GM12878 (cell line): ENCODE measurements around the gene ZMYND10. TPM values are rescaled to one million over a fixed set of nuclear protein-coding genes. Genes with fewer than 3 reads are reported as not detected.
A peak's percentile ranks its signal among the peaks of the same experiment; 100 is the strongest.

Experiments
- ATAC-seq: fragments of 200-7000 bp; cut with Tn5 transposase; 3 replicates; pipeline ENCODE4 v1.9.1; 2020; ENCODE audit warnings: mild to moderate bottlenecking, moderate library complexity
- BruUV-seq: library from RNA; stranded (reverse); fragments of 400-500 nt; replicated peaks from 2 replicates; lab custom pipeline; 2021; lab: Mats Ljungman, UMichigan
- CTCF ChIA-PET: fragments of 300-600 bp; sonication (Branson Sonifier 250); formaldehyde crosslinking; extraction: SDS; loops from one replicate; lab custom pipeline; 2021; ENCODE audit warnings: inconsistent platforms; lab: Yijun Ruan, JAX
- POLR2A ChIA-PET: fragments of 350-600 bp; formaldehyde crosslinking; extraction: SDS; loops from one replicate; lab custom pipeline; 2021; ENCODE audit warnings: inconsistent platforms; lab: Charles Lee
- RAD21 ChIA-PET: fragments of 300-600 bp; sonication (Branson Sonifier 250); formaldehyde crosslinking; loops from one replicate; lab custom pipeline; 2023; ENCODE audit warnings: antibody characterized with exemption; ENCODE audit not compliant: unreplicated experiment; lab: Charles Lee
- SMC1A ChIA-PET: fragments of 300-600 bp; sonication (Branson Sonifier 250); formaldehyde crosslinking; loops from one replicate; lab custom pipeline; 2023; ENCODE audit not compliant: unreplicated experiment, uncharacterized antibody; lab: Charles Lee
- DNase-seq: peaks from one replicate; pipeline ENCODE4 v3.0.0-alpha.2; 2011; ENCODE audit warnings: low read depth, low spot score
- FAIRE-seq: peaks from 3 replicates; lab custom pipeline; 2011; peaks lifted over from hg19 to GRCh38; lab: Jason Lieb, UNC
- H2AFZ ChIP-seq: 2 replicates; pipeline ENCODE4 v1.6.0; 2011; ENCODE audit warnings: low read depth, low read length, control low read depth; ENCODE audit not compliant: control insufficient read depth
- H3K27ac ChIP-seq: 2 replicates; pipeline ENCODE4 v1.5.1; 2011; ENCODE audit warnings: control low read depth; ENCODE audit not compliant: control insufficient read depth, insufficient read depth
- H3K27me3 ChIP-seq, 2 experiments: replicated peaks in 1 of 2; 2 replicates each; pipeline versions ENCODE4 v1.6.0 to v1.6.1; 2011; ENCODE audit warnings: low read length in 1 of 2; ENCODE audit not compliant: control insufficient read depth in 2 of 2, insufficient read depth in 2 of 2
- H3K36me3 ChIP-seq, 2 experiments: 2 replicates each; pipeline ENCODE4 v1.5.1; 2011; ENCODE audit warnings: low read length in 1 of 2; ENCODE audit not compliant: control insufficient read depth in 2 of 2, insufficient read depth in 2 of 2
- H3K4me1 ChIP-seq: 2 replicates; pipeline ENCODE4 v1.6.1; 2011; ENCODE audit warnings: mild to moderate bottlenecking, low read length, moderate library complexity, mixed read lengths; ENCODE audit not compliant: control insufficient read depth, insufficient read depth
- H3K4me2 ChIP-seq: 2 replicates; pipeline ENCODE4 v1.6.0; 2011; ENCODE audit warnings: control low read depth; ENCODE audit not compliant: control insufficient read depth, insufficient read depth
- H3K4me3 ChIP-seq: fragments of 200-600 bp; sonication (generic); 2 replicates; pipeline ENCODE4 v1.5.1; 2016
- H3K79me2 ChIP-seq: 2 replicates; pipeline ENCODE4 v1.6.0; 2011; ENCODE audit warnings: low read length; ENCODE audit not compliant: control insufficient read depth, insufficient read depth
- H3K9ac ChIP-seq: 2 replicates; pipeline ENCODE4 v1.8.0; 2011; ENCODE audit warnings: low read length, control low read depth, mixed read lengths; ENCODE audit not compliant: control insufficient read depth, insufficient read depth
- H3K9me3 ChIP-seq: replicated peaks from 3 replicates; pipeline ENCODE4 v1.5.1; 2011; ENCODE audit warnings: mild to moderate bottlenecking, low read length; ENCODE audit not compliant: control insufficient read depth, insufficient read depth
- H4K20me1 ChIP-seq: 2 replicates; pipeline ENCODE4 v1.6.0; 2011; ENCODE audit not compliant: control insufficient read depth, insufficient read depth
- CEBPZ ChIP-seq: fragments of 150-350 bp; IDR thresholded peaks from 2 replicates; pipeline ENCODE4 v1.6.1; 2016; ENCODE audit warnings: low read depth, low read length
- CHD2 ChIP-seq: IDR thresholded peaks from 2 replicates; pipeline ENCODE4 v1.6.1; 2011; ENCODE audit warnings: low read depth, low read length, improper control_type of control experiment, borderline replicate concordance
- CREB1 ChIP-seq: IDR thresholded peaks from 2 replicates; pipeline ENCODE4 v1.6.1; 2012; ENCODE audit warnings: low read depth, mild to moderate bottlenecking, inconsistent platforms
- EP300 ChIP-seq, 2 experiments: fragments of 150-350 bp in 1 of 2; IDR thresholded peaks; 2 replicates each; pipeline ENCODE4 v1.6.1; 2011 to 2012; ENCODE audit warnings: low read depth in 2 of 2, low read length in 2 of 2, borderline replicate concordance in 1 of 2, improper control_type of control experiment in 1 of 2, inconsistent platforms in 1 of 2; ENCODE audit not compliant: control insufficient read depth in 1 of 2
- FOXM1 ChIP-seq: IDR thresholded peaks from 2 replicates; pipeline ENCODE4 v1.6.1; 2012; ENCODE audit warnings: low read depth, mild to moderate bottlenecking, inconsistent platforms, low read length, moderate library complexity
- MXI1 ChIP-seq: fragments of 150-350 bp; IDR thresholded peaks from 2 replicates; pipeline ENCODE4 v1.6.1; 2011; ENCODE audit warnings: low read depth, mild to moderate bottlenecking, inconsistent platforms, low read length, improper control_type of control experiment
- MYC ChIP-seq: IDR thresholded peaks from 2 replicates; pipeline ENCODE4 v1.6.1; 2011; ENCODE audit warnings: mild to moderate bottlenecking, low read length, moderate library complexity, inconsistent platforms; ENCODE audit not compliant: insufficient read depth, insufficient replicate concordance, insufficient read length, severe bottlenecking
- NR2C2 ChIP-seq: IDR thresholded peaks from 2 replicates; pipeline ENCODE4 v1.6.1; 2011; ENCODE audit warnings: borderline replicate concordance, low read depth; ENCODE audit not compliant: control insufficient read depth, insufficient read length
- PML ChIP-seq: IDR thresholded peaks from 2 replicates; pipeline ENCODE4 v1.6.1; 2012; ENCODE audit warnings: low read length, inconsistent platforms
- POLR2AphosphoS5 ChIP-seq: IDR thresholded peaks from 2 replicates; pipeline ENCODE4 v1.6.1; 2011; ENCODE audit warnings: mild to moderate bottlenecking, low read length, inconsistent platforms
- RELA ChIP-seq: fragments of 450-650 bp; IDR thresholded peaks from 2 replicates; pipeline ENCODE4 v1.8.0; 2014; ENCODE audit warnings: borderline replicate concordance; ENCODE audit not compliant: partially characterized antibody
- RFX5 ChIP-seq: IDR thresholded peaks from 2 replicates; pipeline ENCODE4 v1.6.1; 2011; ENCODE audit warnings: low read depth, low read length, improper control_type of control experiment
- SRF ChIP-seq, 2 experiments: IDR thresholded peaks; 2 replicates each; pipeline ENCODE4 v1.6.1; 2011; ENCODE audit warnings: low read depth in 2 of 2, low read length in 2 of 2, mild to moderate bottlenecking in 1 of 2, moderate library complexity in 1 of 2
- TCF3 ChIP-seq: IDR thresholded peaks from 2 replicates; pipeline ENCODE4 v1.6.1; 2012; ENCODE audit warnings: low read depth, mild to moderate bottlenecking, low read length, borderline replicate concordance; ENCODE audit not compliant: insufficient read depth
- YY1 ChIP-seq: IDR thresholded peaks from 2 replicates; pipeline ENCODE4 v1.6.1; 2011; ENCODE audit warnings: low read depth, mild to moderate bottlenecking, low read length
- WGBS: methylation state at CpG from one replicate; pipeline ENCODE4 v1.1.6; 2016; ENCODE audit warnings: low lambda C conversion rate; ENCODE audit not compliant: insufficient replicate concordance, insufficient coverage; ENCODE audit errors: missing lambda C conversion rate; 5-methylcytosine and 5-hydroxymethylcytosine counted together
- in situ Hi-C: fragments of 300-500 bp; cut with MboI; formaldehyde crosslinking; loops from 9 replicates; pipeline ENCODE4 v1.14.3; 2018; ENCODE audit warnings: mixed read lengths
- intact Hi-C: fragments of 100-400 bp; cut with micrococcal nuclease; formaldehyde crosslinking; loops from one replicate; pipeline ENCODE4 v1.14.2; 2022; ENCODE audit not compliant: unreplicated experiment
- polyA plus RNA-seq, 11 experiments: library from polyadenylated mRNA; depleted of rRNA in 4 of 11; unstranded in 6 of 11; stranded (reverse) in 5 of 11; fragments of >200 nt; fragmentation: Nextera tagmentation in 4 of 11; fragmentation: Illumina TruSeq in 1 of 11; extraction: Ambion mirVana in 4 of 11; extraction: Trizol in 1 of 11; gene quantifications; 1 replicate in 1 of 11; 2 replicates in 10 of 11; pipeline versions ENCODE4 v1.2.1 to v1.2.3, GENCODE V29; 2011 to 2016; ENCODE audit warnings: inconsistent platforms in 2 of 11, missing spikeins in 2 of 11, low read depth in 1 of 11
- total RNA-seq, 4 experiments: library from RNA; depleted of rRNA in 3 of 4; stranded (reverse); fragments of >200 nt in 3 of 4; fragmentation: Illumina TruSeq in 1 of 4; extraction: Trizol in 1 of 4; gene quantifications; 2 replicates each; pipeline versions ENCODE4 v1.2.1 to v1.2.3, GENCODE V29; 2013 to 2021

The ZMYND10 gene
- total and polyA plus RNA-seq, 10 of the 15 experiments (the other 5 are each of a cell fraction or from before 2014, with no cell fraction given) = 0.11 to 1.0 (median 0.37) TPM

GRCh38 chr3:50293079-50293801 lies 52.3 kb downstream of the ZMYND10 start (continued):
- TF ChIP-seq PML = no peak
- TF ChIP-seq MXI1 = no peak

DNA sequence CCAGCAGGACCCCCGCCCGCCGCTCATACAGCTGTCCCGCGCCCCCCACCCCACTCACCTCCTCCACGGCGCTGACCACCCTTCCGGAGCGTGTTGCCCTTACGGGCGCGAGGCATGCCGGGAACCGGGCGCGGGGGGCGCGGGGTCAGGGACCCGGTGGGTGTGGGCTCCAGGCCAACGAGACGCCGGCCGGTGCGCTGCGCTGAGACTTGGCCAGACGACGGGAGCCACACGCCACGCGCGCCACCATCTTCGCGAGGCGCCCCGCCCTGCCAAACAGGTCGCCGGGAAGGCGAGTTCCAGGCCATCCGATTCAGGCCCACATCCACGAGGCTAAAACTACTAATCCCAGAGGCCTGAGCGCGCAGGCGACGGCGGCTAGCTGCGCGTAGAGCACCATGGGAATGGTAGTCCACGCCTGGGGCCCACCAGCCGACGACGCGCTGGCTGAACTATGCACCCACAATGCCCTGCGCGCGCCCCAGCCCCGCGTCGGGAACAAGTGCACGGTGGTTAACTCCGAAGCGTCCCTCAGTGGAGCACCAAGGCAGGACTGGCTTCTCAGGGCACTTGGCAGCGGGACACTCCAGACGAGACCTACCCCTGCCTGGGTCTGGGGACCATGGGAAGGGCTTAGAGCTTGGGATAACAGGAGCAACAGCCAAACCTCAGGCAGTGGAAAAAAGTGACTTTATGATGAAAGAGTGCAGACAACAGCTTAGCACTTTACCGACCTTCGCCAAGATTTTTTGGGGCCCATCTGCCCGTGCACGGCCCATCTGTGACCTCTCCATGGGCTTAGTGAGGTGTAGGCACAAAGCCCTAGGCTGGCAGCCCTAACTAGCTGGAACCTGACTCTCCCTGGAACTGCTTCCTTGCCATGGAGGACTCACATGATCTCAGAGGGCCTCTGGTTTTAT lies 53.1 kb downstream of the ZMYND10 start, which contains the start of gene IFRD2:
TSS of gene IFRD2 (minus strand) at position 271 of the 920 bp plus-strand sequence. CDS start at position 116, 155 bp downstream.
- Histone ChIP-seq H3K9ac (peak within 1 kb of the TSS; percentile 83), H3K4me1 (peaks cover 3% of the 10 kb centered on the region; the same call in 1 of the 2 replicates), H3K79me2 (peaks cover 21% of the 10 kb centered on the region), H3K36me3 (peaks cover 0 to 26% of the 10 kb centered on the region in 2 experiments; a peak in 3 of 4 replicates), H3K4me2 (peak within 1 kb of the TSS; percentile 89), H3K27me3 (no peaks in the 10 kb centered on the region), H2AFZ (peak within 1 kb of the TSS; percentile 78), H3K9me3 (no peaks in the 10 kb centered on the region), H3K4me3 (peak within 1 kb of the TSS; percentile 97), H4K20me1 (no peaks in the 10 kb centered on the region), H3K27ac (peak within 1 kb of the TSS; percentile 66)
- DNase-seq (peak; percentile 92), ATAC-seq (peak; percentile 99), FAIRE-seq (peak; percentile 99)
- POLR2A ChIA-PET = interaction anchor here (0.6 to 2.1 kb wide), 7 partner anchors 9 to 59 kb away, joined by 3 to 11 read pairs (median 3); partner anchors contain the start of genes CYB561D2, GNAI2 and NPRL2
- RAD21 ChIA-PET = interaction anchor here (0.6 to 1.2 kb wide), 5 partner anchors 21 to 57 kb away, joined by 3 to 6 read pairs (median 3); partner anchors contain the start of gene GNAI2
- WGBS = 2% methylated on average over 45 of the region's 67 CpGs
- CTCF ChIA-PET = interaction anchor here (0.8 to 2.5 kb wide), 6 partner anchors 32 to 952 kb away, joined by 3 to 8 read pairs (median 4); no protein-coding TSS in a partner anchor
- BruUV-seq = TSS peak; percentile 94
- in situ Hi-C loops = no loop called here
- intact Hi-C loops = loop anchor here (1.0 kb wide), 1 partner anchor 56 kb away; the partner anchor contains the start of gene GNAI2
- SMC1A ChIA-PET = no interaction called here
- TF ChIP-seq POLR2AphosphoS5 (peak; percentile 70), CHD2 (peak; percentile 95), CEBPZ (no peak), YY1 (peak; percentile 97), NR2C2 (no peak), CREB1 (peak; percentile 99), TCF3 (0 out of 2 replicates have a peak, but pooled peaks have one; percentile 6), SRF (IDR thresholded peaks at IDR 0.05; ENCODE audit: low read depth in 2 of 2, low read length in 2 of 2) (peak in 1 of 2 experiments; percentile 70; a peak in 3 of 4 replicates), MYC (peak; percentile 64), RELA (peak; percentile 90), EP300 (IDR thresholded peaks at IDR 0.05; ENCODE audit: borderline replicate concordance in 1 of 2, control insufficient read depth in 1 of 2, low read depth in 2 of 2, low read length in 2 of 2) (no peak), FOXM1 (no peak), RFX5 (peak; percentile 53; the same call in 1 of the 2 replicates)
